ENCODE results near the gene TMEM154.

Gene TMEM154

GRCh38 chr4:152629908-152630307 is 49.9 kb downstream of the TMEM154 start:
- Mint-ChIP-seq H3K27ac (ENCODE audit: low read depth) (no peak overlapping the region), H3K4me1 (no peaks in the 10 kb centered on the region), H3K36me3 (ENCODE audit: insufficient read depth) (peaks cover 12% of the 10 kb centered on the region), H3K27me3 (no peaks in the 10 kb centered on the region), H3K9me3 (no peaks in the 10 kb centered on the region), H3K4me3 (no peak overlapping the region)
- DNase-seq (ENCODE audit: low spot score in 2 of 2) (no peak), ATAC-seq (replicated peaks; ENCODE audit: extremely low read depth, poor library complexity, severe bottlenecking) (no peak)

GRCh38 chr4:152628128-152628527 is 51.7 kb downstream of the TMEM154 start:
- H3K4me3 Mint-ChIP-seq = no peak overlapping the region
- H3K9me3 Mint-ChIP-seq = no peaks in the 10 kb centered on the region
- no peaks in the 10 kb centered on the region for H3K27me3 Mint-ChIP-seq
- DNase-seq (ENCODE audit: low spot score in 2 of 2) (no peak), ATAC-seq (replicated peaks; ENCODE audit: extremely low read depth, poor library complexity, severe bottlenecking) (no peak)
- H3K27ac Mint-ChIP-seq (ENCODE audit: low read depth) = no peak overlapping the region
- H3K4me1 Mint-ChIP-seq = no peaks in the 10 kb centered on the region
- H3K36me3 Mint-ChIP-seq (ENCODE audit: insufficient read depth) = peaks cover 10% of the 10 kb centered on the region

- H3K4me3 Mint-ChIP-seq = no peak overlapping the region
- no peaks in the 10 kb centered on the region for H3K4me1 Mint-ChIP-seq
- H3K36me3 Mint-ChIP-seq (ENCODE audit: insufficient read depth) = peaks cover 4% of the 10 kb centered on the region
- no peak for DNase-seq (ENCODE audit: low spot score in 2 of 2)
- H3K9me3 Mint-ChIP-seq = no peaks in the 10 kb centered on the region
- no peak for ATAC-seq (replicated peaks; ENCODE audit: extremely low read depth, poor library complexity, severe bottlenecking)
- H3K27ac Mint-ChIP-seq (ENCODE audit: low read depth) = no peak overlapping the region
- no peaks in the 10 kb centered on the region for H3K27me3 Mint-ChIP-seq
These were observed 53.0 kb downstream of the TMEM154 start for GRCh38 chr4:152626790-152627189.

GRCh38 chr4:152620915-152621314 is 58.9 kb downstream of the TMEM154 start:
- Mint-ChIP-seq H3K36me3 (ENCODE audit: insufficient read depth) (no peaks in the 10 kb centered on the region), H3K4me3 (no peak overlapping the region), H3K27me3 (peaks cover 11% of the 10 kb centered on the region), H3K27ac (ENCODE audit: low read depth) (no peak overlapping the region), H3K4me1 (no peaks in the 10 kb centered on the region), H3K9me3 (no peaks in the 10 kb centered on the region)
- DNase-seq (ENCODE audit: low spot score in 2 of 2) (no peak), ATAC-seq (replicated peaks; ENCODE audit: extremely low read depth, poor library complexity, severe bottlenecking) (no peak)

- Mint-ChIP-seq H3K4me1 (no peaks in the 10 kb centered on the region), H3K4me3 (no peak overlapping the region), H3K27me3 (peaks cover 16% of the 10 kb centered on the region), H3K9me3 (no peaks in the 10 kb centered on the region), H3K27ac (ENCODE audit: low read depth) (no peak overlapping the region), H3K36me3 (ENCODE audit: insufficient read depth) (no peaks in the 10 kb centered on the region)
- DNase-seq (ENCODE audit: low spot score in 2 of 2) = no peak
- ATAC-seq (replicated peaks; ENCODE audit: extremely low read depth, poor library complexity, severe bottlenecking) = no peak
These were observed 59.6 kb downstream of the TMEM154 start for GRCh38 chr4:152620218-152620617.

- Mint-ChIP-seq H3K4me3 (no peak overlapping the region), H3K36me3 (ENCODE audit: insufficient read depth) (no peaks in the 10 kb centered on the region), H3K27ac (ENCODE audit: low read depth) (no peak overlapping the region), H3K4me1 (no peaks in the 10 kb centered on the region), H3K27me3 (peaks cover 22% of the 10 kb centered on the region), H3K9me3 (no peaks in the 10 kb centered on the region)
- DNase-seq (ENCODE audit: low spot score in 2 of 2) (no peak), ATAC-seq (replicated peaks; ENCODE audit: extremely low read depth, poor library complexity, severe bottlenecking) (no peak)
These were observed 60.2 kb downstream of the TMEM154 start for GRCh38 chr4:152619556-152619955.

- Mint-ChIP-seq H3K27ac (ENCODE audit: low read depth) (no peak overlapping the region), H3K36me3 (ENCODE audit: insufficient read depth) (no peaks in the 10 kb centered on the region), H3K4me1 (no peaks in the 10 kb centered on the region), H3K27me3 (peaks cover 28% of the 10 kb centered on the region), H3K9me3 (no peaks in the 10 kb centered on the region), H3K4me3 (no peak overlapping the region)
- ATAC-seq (replicated peaks; ENCODE audit: extremely low read depth, poor library complexity, severe bottlenecking) (no peak), DNase-seq (ENCODE audit: low spot score in 2 of 2) (no peak)
These were observed 60.8 kb downstream of the TMEM154 start for GRCh38 chr4:152618971-152619370.

- H3K4me1 Mint-ChIP-seq = no peaks in the 10 kb centered on the region
- peaks cover 37% of the 10 kb centered on the region for H3K27me3 Mint-ChIP-seq
- ATAC-seq (replicated peaks; ENCODE audit: extremely low read depth, poor library complexity, severe bottlenecking) = no peak
- no peak for DNase-seq (ENCODE audit: low spot score in 2 of 2)
- no peak overlapping the region for H3K27ac Mint-ChIP-seq (ENCODE audit: low read depth)
- no peaks in the 10 kb centered on the region for H3K36me3 Mint-ChIP-seq (ENCODE audit: insufficient read depth)
- H3K4me3 Mint-ChIP-seq = no peak overlapping the region
- no peaks in the 10 kb centered on the region for H3K9me3 Mint-ChIP-seq
These were observed 63.0 kb downstream of the TMEM154 start for GRCh38 chr4:152616804-152617203.

- H3K4me1 Mint-ChIP-seq = peaks cover 4% of the 10 kb centered on the region
- H3K36me3 Mint-ChIP-seq (ENCODE audit: insufficient read depth) = no peaks in the 10 kb centered on the region
- H3K27ac Mint-ChIP-seq (ENCODE audit: low read depth) = no peak overlapping the region
- no peaks in the 10 kb centered on the region for H3K9me3 Mint-ChIP-seq
- peaks cover 37% of the 10 kb centered on the region for H3K27me3 Mint-ChIP-seq
- no peak overlapping the region for H3K4me3 Mint-ChIP-seq
- ATAC-seq (replicated peaks; ENCODE audit: extremely low read depth, poor library complexity, severe bottlenecking) = no peak
- no peak for DNase-seq (ENCODE audit: low spot score in 2 of 2)
These were observed 65.7 kb downstream of the TMEM154 start for GRCh38 chr4:152613841-152614721.

GRCh38 chr4:152613351-152613750 is 66.4 kb downstream of the TMEM154 start:
- no peak overlapping the region for H3K4me3 Mint-ChIP-seq
- H3K9me3 Mint-ChIP-seq = no peaks in the 10 kb centered on the region
- peaks cover 4% of the 10 kb centered on the region for H3K4me1 Mint-ChIP-seq
- no peak overlapping the region for H3K27ac Mint-ChIP-seq (ENCODE audit: low read depth)
- no peak for ATAC-seq (replicated peaks; ENCODE audit: extremely low read depth, poor library complexity, severe bottlenecking)
- peaks cover 34% of the 10 kb centered on the region for H3K27me3 Mint-ChIP-seq
- no peak for DNase-seq (ENCODE audit: low spot score in 2 of 2)
- H3K36me3 Mint-ChIP-seq (ENCODE audit: insufficient read depth) = no peaks in the 10 kb centered on the region

- Mint-ChIP-seq H3K4me3 (no peak overlapping the region), H3K27me3 (peaks cover 21% of the 10 kb centered on the region), H3K27ac (ENCODE audit: low read depth) (no peak overlapping the region), H3K36me3 (ENCODE audit: insufficient read depth) (no peaks in the 10 kb centered on the region), H3K4me1 (peaks cover 4% of the 10 kb centered on the region), H3K9me3 (no peaks in the 10 kb centered on the region)
- ATAC-seq (replicated peaks; ENCODE audit: extremely low read depth, poor library complexity, severe bottlenecking) (no peak), DNase-seq (ENCODE audit: low spot score in 2 of 2) (no peak)
These were observed 69.7 kb downstream of the TMEM154 start for GRCh38 chr4:152610131-152610530.

GRCh38 chr4:152609481-152609880 is 70.3 kb downstream of the TMEM154 start:
- Mint-ChIP-seq H3K27me3 (peaks cover 14% of the 10 kb centered on the region), H3K36me3 (ENCODE audit: insufficient read depth) (no peaks in the 10 kb centered on the region), H3K9me3 (no peaks in the 10 kb centered on the region), H3K27ac (ENCODE audit: low read depth) (no peak overlapping the region), H3K4me1 (peaks cover 4% of the 10 kb centered on the region), H3K4me3 (no peak overlapping the region)
- DNase-seq (ENCODE audit: low spot score in 2 of 2) (no peak), ATAC-seq (replicated peaks; ENCODE audit: extremely low read depth, poor library complexity, severe bottlenecking) (no peak)

- no peak for ATAC-seq (replicated peaks; ENCODE audit: extremely low read depth, poor library complexity, severe bottlenecking)
- no peaks in the 10 kb centered on the region for H3K9me3 Mint-ChIP-seq
- no peak for DNase-seq (ENCODE audit: low spot score in 2 of 2)
- H3K27ac Mint-ChIP-seq (ENCODE audit: low read depth) = no peak overlapping the region
- no peak overlapping the region for H3K4me3 Mint-ChIP-seq
- no peaks in the 10 kb centered on the region for H3K36me3 Mint-ChIP-seq (ENCODE audit: insufficient read depth)
- H3K27me3 Mint-ChIP-seq = no peaks in the 10 kb centered on the region
- H3K4me1 Mint-ChIP-seq = peaks cover 4% of the 10 kb centered on the region
These were observed 72.6 kb downstream of the TMEM154 start for GRCh38 chr4:152607178-152607577.
